Mammary epithelial cell (primary cell): ENCODE data around the gene KLF5.

ENCODE experiments used
- EZH2 ChIP-seq: IDR thresholded peaks from 2 replicates; pipeline ENCODE4 v1.6.1; 2012; ENCODE audit warnings: low read length, inconsistent platforms, borderline replicate concordance
- TF ChIP-seq, protein P1 (sequence below), 2 donors: IDR thresholded peaks in 1 of 2; conservative IDR thresholded peaks in 1 of 2; 2 replicates each; pipeline ENCODE4 v1.5.1; 2011 to 2012; ENCODE audit warnings: inconsistent platforms in 2 of 2, low read length in 2 of 2, mild to moderate bottlenecking in 2 of 2, control low read depth in 1 of 2, low read depth in 1 of 2; ENCODE audit not compliant: insufficient read depth in 1 of 2; ENCODE audit errors: extremely low read depth in 1 of 2

GRCh38 chr13:73038064-73038463, 20.7 kb upstream of the KLF5 start:
- TF ChIP-seq, protein P1, sequence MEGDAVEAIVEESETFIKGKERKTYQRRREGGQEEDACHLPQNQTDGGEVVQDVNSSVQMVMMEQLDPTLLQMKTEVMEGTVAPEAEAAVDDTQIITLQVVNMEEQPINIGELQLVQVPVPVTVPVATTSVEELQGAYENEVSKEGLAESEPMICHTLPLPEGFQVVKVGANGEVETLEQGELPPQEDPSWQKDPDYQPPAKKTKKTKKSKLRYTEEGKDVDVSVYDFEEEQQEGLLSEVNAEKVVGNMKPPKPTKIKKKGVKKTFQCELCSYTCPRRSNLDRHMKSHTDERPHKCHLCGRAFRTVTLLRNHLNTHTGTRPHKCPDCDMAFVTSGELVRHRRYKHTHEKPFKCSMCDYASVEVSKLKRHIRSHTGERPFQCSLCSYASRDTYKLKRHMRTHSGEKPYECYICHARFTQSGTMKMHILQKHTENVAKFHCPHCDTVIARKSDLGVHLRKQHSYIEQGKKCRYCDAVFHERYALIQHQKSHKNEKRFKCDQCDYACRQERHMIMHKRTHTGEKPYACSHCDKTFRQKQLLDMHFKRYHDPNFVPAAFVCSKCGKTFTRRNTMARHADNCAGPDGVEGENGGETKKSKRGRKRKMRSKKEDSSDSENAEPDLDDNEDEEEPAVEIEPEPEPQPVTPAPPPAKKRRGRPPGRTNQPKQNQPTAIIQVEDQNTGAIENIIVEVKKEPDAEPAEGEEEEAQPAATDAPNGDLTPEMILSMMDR (conservative IDR thresholded peaks at IDR 0.05 in 1 of 2, IDR thresholded peaks at IDR 0.05 in 1 of 2; ENCODE audit: extremely low read depth in 1 of 2, insufficient read depth in 1 of 2, low read depth in 1 of 2, low read length in 2 of 2) = no peak
- TF ChIP-seq EZH2 = no peak
